B cell (primary cell): ENCODE data around the gene KLF7. TPM values are rescaled to one million over a fixed set of nuclear protein-coding genes. Genes with fewer than 3 reads are reported as not detected.

Experiments used
- ATAC-seq: fragments of 200-7000 bp; cut with Tn5 transposase; one replicate; pipeline ENCODE4 v1.10.0; 2021; ENCODE audit warnings: low read depth, mild to moderate bottlenecking, moderate number of reproducible peaks, moderate library complexity
- CTCF ChIA-PET: fragments of 350-600 bp; sonication (Branson Sonifier 250); formaldehyde crosslinking; loops from one replicate; lab custom pipeline; 2021; ENCODE audit warnings: antibody characterized with exemption, inconsistent platforms; lab: Charles Lee
- POLR2A ChIA-PET: fragments of 350-600 bp; sonication (Branson Sonifier 250); formaldehyde crosslinking; loops from one replicate; lab custom pipeline; 2021; ENCODE audit warnings: antibody characterized with exemption; lab: Charles Lee
- DNase-seq: peaks from one replicate; pipeline ENCODE4 v3.0.0; 2013
- H2AFZ ChIP-seq: 2 replicates; pipeline ENCODE4 v1.6.1; 2012; ENCODE audit warnings: mild to moderate bottlenecking, low read depth, low read length; ENCODE audit not compliant: insufficient read depth, poor library complexity, severe bottlenecking
- H3K27ac ChIP-seq, 2 donors: 1 replicate in 1 of 2; 2 replicates in 1 of 2; pipeline ENCODE4 v1.5.1; 2012 to 2013; ENCODE audit warnings: low read length in 2 of 2, mild to moderate bottlenecking in 2 of 2, moderate library complexity in 1 of 2
- H3K27me3 ChIP-seq, 4 experiments: fragments of 200-600 bp in 1 of 4; sonication (generic) in 1 of 4; replicated peaks in 1 of 4; 1 replicate in 2 of 4; 2 replicates in 2 of 4; pipeline versions ENCODE4 v1.6.1 to v1.7.0; 2013 to 2016; ENCODE audit warnings: low read length in 3 of 4, mild to moderate bottlenecking in 2 of 4, mixed read lengths in 1 of 4, moderate library complexity in 1 of 4; ENCODE audit not compliant: insufficient read depth in 4 of 4, control insufficient read depth in 3 of 4; ENCODE audit errors: control extremely low read depth in 1 of 4
- H3K36me3 ChIP-seq, 2 experiments: replicated peaks in 1 of 2; 1 replicate in 1 of 2; 2 replicates in 1 of 2; pipeline versions ENCODE4 v1.6.1 to v1.7.1; 2013; ENCODE audit warnings: low read length in 1 of 2; ENCODE audit not compliant: insufficient read depth in 2 of 2, control insufficient read depth in 1 of 2; ENCODE audit errors: control extremely low read depth in 1 of 2, extremely low read depth in 1 of 2
- H3K4me1 ChIP-seq, 2 donors: fragments of 200-600 bp in 1 of 2; sonication (generic) in 1 of 2; 1 replicate in 1 of 2; 2 replicates in 1 of 2; pipeline versions ENCODE4 v1.5.1 to v1.6.1; 2013 to 2017; ENCODE audit warnings: low read length in 2 of 2; ENCODE audit not compliant: control insufficient read depth in 2 of 2, insufficient read depth in 2 of 2
- H3K4me2 ChIP-seq: replicated peaks from 2 replicates; pipeline ENCODE3; 2012; ENCODE audit warnings: mild to moderate bottlenecking, low read depth, low read length; ENCODE audit not compliant: poor library complexity, severe bottlenecking
- H3K4me3 ChIP-seq, 5 experiments: fragments of 200-600 bp in 1 of 5; sonication (generic) in 1 of 5; 1 replicate in 3 of 5; 2 replicates in 2 of 5; pipeline versions ENCODE4 v1.5.1 to v1.7.0; 2011 to 2016; ENCODE audit warnings: low read length in 4 of 5, mild to moderate bottlenecking in 4 of 5, low read depth in 2 of 5, control low read depth in 1 of 5, moderate library complexity in 1 of 5; ENCODE audit not compliant: insufficient read depth in 1 of 5; ENCODE audit errors: control extremely low read depth in 1 of 5, extremely low read depth in 1 of 5
- H3K79me2 ChIP-seq: fragments of 200-600 bp; sonication (generic); one replicate; pipeline ENCODE4 v1.6.0; 2016; ENCODE audit warnings: low read length; ENCODE audit not compliant: control insufficient read depth, insufficient read depth
- H3K9ac ChIP-seq: fragments of 200-600 bp; sonication (generic); 2 replicates; pipeline ENCODE4 v1.6.1; 2017; ENCODE audit warnings: mild to moderate bottlenecking, low read length, moderate library complexity
- H3K9me3 ChIP-seq, 3 donors: one replicate each; pipeline versions ENCODE4 v1.6.1 to v1.7.1; 2013; ENCODE audit warnings: low read length in 2 of 3; ENCODE audit not compliant: control insufficient read depth in 2 of 3, insufficient read depth in 1 of 3; ENCODE audit errors: control extremely low read depth in 1 of 3
- H4K20me1 ChIP-seq: 2 replicates; pipeline ENCODE4 v1.6.0; 2012; ENCODE audit warnings: mild to moderate bottlenecking, low read length; ENCODE audit not compliant: insufficient read depth, control insufficient read depth, poor library complexity, severe bottlenecking
- H3K27ac Mint-ChIP-seq: one replicate; pipeline ENCODE4 v1.8.0; 2021; ENCODE audit warnings: mixed read lengths
- H3K27me3 Mint-ChIP-seq: one replicate; pipeline ENCODE4 v1.8.0; 2021; ENCODE audit warnings: mixed read lengths
- H3K4me1 Mint-ChIP-seq: one replicate; pipeline ENCODE4 v1.8.0; 2021; ENCODE audit warnings: mixed read lengths
- H3K4me3 Mint-ChIP-seq: one replicate; pipeline ENCODE4 v1.8.0; 2021; ENCODE audit warnings: mixed read lengths
- H3K9me3 Mint-ChIP-seq: one replicate; pipeline ENCODE4 v1.8.0; 2022; ENCODE audit warnings: mixed read lengths; ENCODE audit not compliant: insufficient read depth
- CTCF ChIP-seq: fragments of 200-600 bp; IDR thresholded peaks from one replicate; pipeline ENCODE4 v1.8.0; 2022; ENCODE audit warnings: antibody characterized with exemption, mild to moderate bottlenecking
- EZH2 ChIP-seq: IDR thresholded peaks from 2 replicates; pipeline ENCODE4 v1.6.1; 2012; ENCODE audit warnings: borderline replicate concordance, low read depth, mild to moderate bottlenecking, moderate library complexity, low read length; ENCODE audit not compliant: insufficient read depth, poor library complexity, severe bottlenecking
- WGBS: methylation state at CpG from one replicate; pipeline ENCODE4 v1.1.5; 2013; ENCODE audit warnings: missing lambda C conversion rate; ENCODE audit not compliant: insufficient coverage; 5-methylcytosine and 5-hydroxymethylcytosine counted together
- intact Hi-C: fragments of 100-400 bp; cut with micrococcal nuclease; formaldehyde crosslinking; loops from one replicate; pipeline ENCODE4 v1.10.0; 2022
- polyA plus RNA-seq: library from polyadenylated mRNA; depleted of rRNA; stranded (reverse); fragments of >200 nt; gene quantifications from 2 replicates; pipeline ENCODE4 v1.2.3, GENCODE V29; 2012
- total RNA-seq, 2 donors: library from RNA; stranded (reverse); fragments of 120-200 nt in 1 of 2; gene quantifications; 1 replicate in 1 of 2; 2 replicates in 1 of 2; pipeline versions ENCODE4 v1.2.3 to v1.2.4, GENCODE V29; 2013 to 2022

KLF7 gene
- total and polyA plus RNA-seq, 2 donors (not counting 1 experiment from before 2014, with no cell fraction given), result 46.2 to 93.2 TPM

- Histone ChIP-seq H3K9me3 (no peaks in the 10 kb centered on the region), H3K4me2 (peak overlapping the region; percentile 49), H3K79me2 (no peaks in the 10 kb centered on the region), H3K4me1 (peaks cover 32 to 34% of the 10 kb centered on the region in 2 donors), H3K27ac (no peak overlapping the region), H3K4me3 (no peak overlapping the region), H3K9ac (no peak overlapping the region), H4K20me1 (no peaks in the 10 kb centered on the region), H3K27me3 (no peaks in the 10 kb centered on the region), H2AFZ (no peak overlapping the region), H3K36me3 (no peaks in the 10 kb centered on the region)
- TF ChIP-seq CTCF, result no peak
- TF ChIP-seq EZH2, result no peak
- ChIA-PET CTCF (interaction anchor here (1.3 to 2.1 kb wide), 5 partner anchors 9 to 93 kb away, joined by 3 to 8 read pairs (median 5); partner anchors contain the start of gene KLF7), POLR2A (interaction anchor here (0.6 kb wide), 1 partner anchor 61 kb away, joined by 7 read pairs; no protein-coding TSS in a partner anchor)
- Mint-ChIP-seq H3K9me3 (no peaks in the 10 kb centered on the region), H3K27me3 (no peaks in the 10 kb centered on the region), H3K4me3 (peak overlapping the region; percentile 53), H3K4me1 (peaks cover 32% of the 10 kb centered on the region), H3K27ac (no peak overlapping the region)
- DNase-seq, result peak; percentile 9
- intact Hi-C loops, result loop anchor here (2.0 kb wide), 1 partner anchor 69 kb away; no protein-coding TSS in a partner anchor
- ATAC-seq, result no peak
Measured at GRCh38 chr2:207073412-207073800, 92.3 kb downstream of the KLF7 start.

- Histone ChIP-seq H3K9ac (no peak overlapping the region), H3K4me2 (peak overlapping the region; percentile 15), H3K9me3 (no peaks in the 10 kb centered on the region), H3K79me2 (no peaks in the 10 kb centered on the region), H3K4me1 (peaks cover 32 to 34% of the 10 kb centered on the region in 2 donors), H3K27me3 (no peaks in the 10 kb centered on the region), H3K27ac (no peak overlapping the region), H4K20me1 (no peaks in the 10 kb centered on the region), H2AFZ (no peak overlapping the region), H3K4me3 (no peak overlapping the region), H3K36me3 (no peaks in the 10 kb centered on the region)
- TF ChIP-seq EZH2, result no peak
- TF ChIP-seq CTCF, result no peak
- Mint-ChIP-seq H3K27me3 (peaks cover 2% of the 10 kb centered on the region), H3K27ac (no peak overlapping the region), H3K4me1 (peaks cover 32% of the 10 kb centered on the region), H3K9me3 (no peaks in the 10 kb centered on the region), H3K4me3 (peak overlapping the region; percentile 54)
- ChIA-PET POLR2A (no interaction called here), CTCF (interaction anchor here (1.3 to 2.1 kb wide), 4 partner anchors 10 to 93 kb away, joined by 3 to 8 read pairs (median 4); partner anchors contain the start of gene KLF7)
- peak; percentile 22 for DNase-seq
- no CpG with 5 or more reads among the region's 1 CpG for WGBS
- intact Hi-C loops, result loop anchor here (2.0 kb wide), 1 partner anchor 70 kb away; no protein-coding TSS in a partner anchor
- ATAC-seq, result no peak
Measured at GRCh38 chr2:207072571-207072970, 93.2 kb downstream of the KLF7 start.
